ENCODE measurements around the gene ZMYND19.

ZMYND19 gene

GRCh38 chr9:137555179-137555578 lies 35.1 kb downstream of the ZMYND19 start:
- TF ChIP-seq, protein P1, sequence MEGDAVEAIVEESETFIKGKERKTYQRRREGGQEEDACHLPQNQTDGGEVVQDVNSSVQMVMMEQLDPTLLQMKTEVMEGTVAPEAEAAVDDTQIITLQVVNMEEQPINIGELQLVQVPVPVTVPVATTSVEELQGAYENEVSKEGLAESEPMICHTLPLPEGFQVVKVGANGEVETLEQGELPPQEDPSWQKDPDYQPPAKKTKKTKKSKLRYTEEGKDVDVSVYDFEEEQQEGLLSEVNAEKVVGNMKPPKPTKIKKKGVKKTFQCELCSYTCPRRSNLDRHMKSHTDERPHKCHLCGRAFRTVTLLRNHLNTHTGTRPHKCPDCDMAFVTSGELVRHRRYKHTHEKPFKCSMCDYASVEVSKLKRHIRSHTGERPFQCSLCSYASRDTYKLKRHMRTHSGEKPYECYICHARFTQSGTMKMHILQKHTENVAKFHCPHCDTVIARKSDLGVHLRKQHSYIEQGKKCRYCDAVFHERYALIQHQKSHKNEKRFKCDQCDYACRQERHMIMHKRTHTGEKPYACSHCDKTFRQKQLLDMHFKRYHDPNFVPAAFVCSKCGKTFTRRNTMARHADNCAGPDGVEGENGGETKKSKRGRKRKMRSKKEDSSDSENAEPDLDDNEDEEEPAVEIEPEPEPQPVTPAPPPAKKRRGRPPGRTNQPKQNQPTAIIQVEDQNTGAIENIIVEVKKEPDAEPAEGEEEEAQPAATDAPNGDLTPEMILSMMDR (IDR thresholded peaks at IDR 0.05): no peak

- TF ChIP-seq, protein P1 (IDR thresholded peaks at IDR 0.05): no peak
Observed at GRCh38 chr9:137554349-137554748, 36.0 kb downstream of the ZMYND19 start.

DNA sequence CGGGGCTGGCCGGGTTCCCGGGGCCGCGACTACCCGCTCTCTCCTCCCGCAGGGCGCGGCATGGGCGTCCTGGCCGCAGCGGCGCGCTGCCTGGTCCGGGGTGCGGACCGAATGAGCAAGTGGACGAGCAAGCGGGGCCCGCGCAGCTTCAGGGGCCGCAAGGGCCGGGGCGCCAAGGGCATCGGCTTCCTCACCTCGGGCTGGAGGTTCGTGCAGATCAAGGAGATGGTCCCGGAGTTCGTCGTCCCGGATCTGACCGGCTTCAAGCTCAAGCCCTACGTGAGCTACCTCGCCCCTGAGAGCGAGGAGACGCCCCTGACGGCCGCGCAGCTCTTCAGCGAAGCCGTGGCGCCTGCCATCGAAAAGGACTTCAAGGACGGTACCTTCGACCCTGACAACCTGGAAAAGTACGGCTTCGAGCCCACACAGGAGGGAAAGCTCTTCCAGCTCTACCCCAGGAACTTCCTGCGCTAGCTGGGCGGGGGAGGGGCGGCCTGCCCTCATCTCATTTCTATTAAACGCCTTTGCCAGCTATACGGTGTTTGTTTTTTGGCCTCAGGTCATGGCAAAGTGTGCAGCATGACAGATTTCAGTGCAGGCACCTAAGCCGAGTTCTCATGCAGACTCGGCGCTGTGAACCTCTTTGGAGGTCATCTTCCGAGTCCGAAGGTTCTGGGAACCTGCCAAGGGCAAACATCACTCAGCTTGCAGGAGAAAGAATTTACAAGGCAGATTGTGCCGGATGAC lies 38.1 kb downstream of the ZMYND19 start:
- TF ChIP-seq, protein P1 (IDR thresholded peaks at IDR 0.05): no peak

GRCh38 chr9:137551264-137552021 lies 38.9 kb downstream of the ZMYND19 start, which contains the start of gene MRPL41:
Gene MRPL41 (plus strand): TSS chr9:137551879. CDS start chr9:137552082, 203 bp downstream.
- TF ChIP-seq, protein P1 (IDR thresholded peaks at IDR 0.05): peak; percentile 29

- TF ChIP-seq, protein P1 (IDR thresholded peaks at IDR 0.05): no peak
Observed at GRCh38 chr9:137550231-137550621, 40.1 kb downstream of the ZMYND19 start, which contains the start of gene PNPLA7. Gene PNPLA7 (minus strand): TSS chr9:137550402. CDS start chr9:137550197, 205 bp downstream.

DNA sequence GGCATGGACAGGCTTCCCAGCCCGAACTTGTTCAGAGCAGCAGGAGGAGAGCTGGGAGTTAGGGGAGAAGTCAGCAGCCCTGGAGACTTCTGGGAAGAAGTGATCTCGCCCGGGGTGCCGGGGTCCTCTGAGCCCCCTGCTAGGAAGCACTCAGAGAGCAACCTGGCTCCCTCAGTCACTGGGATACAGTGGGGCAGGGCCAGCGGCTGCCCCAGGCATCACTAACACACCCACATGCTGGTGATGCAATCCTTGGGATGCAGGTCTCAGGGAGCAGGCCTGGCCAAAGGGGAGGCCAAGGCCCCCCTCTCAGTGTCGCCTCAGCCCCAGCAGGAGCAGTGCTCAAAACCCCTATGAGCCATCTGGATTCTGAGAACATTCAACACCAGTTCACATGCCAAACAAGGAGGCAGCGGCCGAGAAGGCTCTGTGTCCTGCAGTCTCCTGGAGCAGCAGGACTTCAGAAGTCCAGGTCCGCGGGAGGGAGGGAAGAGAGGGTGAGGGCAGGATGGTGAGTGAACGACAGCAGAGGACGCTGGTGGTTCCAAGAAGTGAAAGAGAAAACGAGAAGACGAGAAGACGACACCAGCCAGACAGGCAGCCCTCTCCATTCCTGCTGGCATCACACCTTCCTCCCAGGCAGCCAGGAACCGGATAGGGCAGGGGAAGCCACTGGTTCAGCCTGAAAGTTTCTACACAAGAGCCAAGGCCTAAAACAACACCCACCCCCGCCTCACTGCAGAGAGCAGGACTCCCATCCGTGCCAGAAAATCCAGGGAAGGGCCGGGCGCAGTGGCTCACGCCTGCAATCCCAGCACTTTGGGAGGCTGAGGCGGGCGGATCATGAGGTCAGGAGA lies 42.4 kb downstream of the ZMYND19 start:
- TF ChIP-seq, protein P1 (IDR thresholded peaks at IDR 0.05): no peak

DNA sequence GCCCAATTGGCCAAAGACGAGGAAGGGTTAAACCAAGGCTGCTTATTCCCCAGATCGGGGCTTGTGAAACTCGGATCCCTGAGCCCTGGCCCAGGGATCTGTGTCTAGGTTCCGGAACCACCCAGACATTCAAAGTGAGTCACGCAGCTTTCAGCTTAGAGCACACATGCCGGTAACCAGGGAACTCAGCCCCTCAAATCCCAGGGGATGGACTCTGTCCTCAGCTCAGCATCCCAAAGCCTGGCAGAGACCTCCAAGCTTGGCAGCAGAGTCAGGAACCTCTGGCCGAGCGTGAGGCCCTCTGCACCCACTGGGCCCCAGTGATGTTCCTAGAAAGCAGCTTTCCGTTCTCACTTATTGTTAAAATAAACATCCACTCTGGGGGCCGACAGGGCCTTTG lies 45.2 kb downstream of the ZMYND19 start:
- TF ChIP-seq, protein P1 (IDR thresholded peaks at IDR 0.05): no peak
